GM19193 (cell line): ENCODE data around the gene GARIN3.

ENCODE experiments used
- POLR2A ChIP-seq: IDR thresholded peaks from 4 replicates; pipeline ENCODE4 v1.6.1; 2011; ENCODE audit not compliant: insufficient read depth, insufficient read length; ENCODE audit errors: extremely low read depth

The GARIN3 gene

DNA sequence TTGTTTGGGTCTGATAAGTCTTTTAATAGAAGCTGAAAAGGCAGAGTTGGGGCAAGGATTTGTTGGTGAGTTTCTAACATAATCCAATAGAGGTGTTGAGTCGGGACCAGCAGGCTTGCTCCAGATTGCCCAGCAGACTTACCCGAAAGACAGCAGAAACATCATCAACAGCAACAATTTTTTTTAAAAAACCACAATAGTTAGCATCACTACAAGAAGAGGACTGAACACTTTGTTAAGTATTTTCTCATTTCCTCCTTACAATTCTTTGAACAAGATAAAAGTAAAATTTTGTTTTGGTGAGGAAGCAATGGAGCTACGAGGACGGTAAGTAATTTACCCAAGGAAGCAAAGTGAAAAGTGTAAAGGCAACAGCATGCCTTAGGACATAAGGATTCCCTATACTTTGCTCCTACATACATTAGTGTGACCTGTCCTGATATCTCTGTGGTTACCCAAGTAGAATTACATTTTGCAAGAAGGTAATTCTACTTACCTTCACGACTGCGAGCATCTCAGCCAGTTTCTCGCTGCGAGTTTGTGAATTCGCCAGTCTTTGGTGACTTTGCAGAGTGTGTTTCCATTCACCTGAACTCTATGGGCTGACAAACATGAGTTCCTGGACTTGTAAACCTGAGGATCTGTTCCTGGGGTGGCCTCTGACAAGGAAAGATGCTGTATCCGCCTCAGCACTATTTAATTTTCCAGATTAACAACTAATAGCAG lies 27.8 kb upstream of the GARIN3 start:
- no peak for TF ChIP-seq POLR2A

GRCh38 chr5:157189223-157189622 lies 23.2 kb upstream of the GARIN3 start:
- no peak for TF ChIP-seq POLR2A

DNA sequence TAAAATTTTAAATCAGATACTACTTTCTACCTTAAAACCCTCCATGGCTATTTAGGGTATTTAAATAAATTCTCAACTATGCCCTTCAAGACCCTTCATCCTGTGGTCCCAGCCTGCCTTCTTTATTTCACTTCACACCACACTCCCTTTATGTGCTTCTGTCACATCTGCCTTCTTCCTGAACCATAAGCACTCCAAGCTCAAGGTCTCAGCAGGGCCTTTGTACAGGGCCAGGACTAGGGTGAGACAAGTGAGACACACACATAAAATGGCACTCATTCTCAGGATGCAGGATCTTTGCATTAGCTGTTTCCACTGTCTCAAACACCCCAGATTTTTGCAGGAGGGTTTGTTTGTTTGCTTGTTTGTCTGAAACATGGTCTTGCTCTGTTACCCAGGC lies 22.2 kb upstream of the GARIN3 start:
- no peak for TF ChIP-seq POLR2A

DNA sequence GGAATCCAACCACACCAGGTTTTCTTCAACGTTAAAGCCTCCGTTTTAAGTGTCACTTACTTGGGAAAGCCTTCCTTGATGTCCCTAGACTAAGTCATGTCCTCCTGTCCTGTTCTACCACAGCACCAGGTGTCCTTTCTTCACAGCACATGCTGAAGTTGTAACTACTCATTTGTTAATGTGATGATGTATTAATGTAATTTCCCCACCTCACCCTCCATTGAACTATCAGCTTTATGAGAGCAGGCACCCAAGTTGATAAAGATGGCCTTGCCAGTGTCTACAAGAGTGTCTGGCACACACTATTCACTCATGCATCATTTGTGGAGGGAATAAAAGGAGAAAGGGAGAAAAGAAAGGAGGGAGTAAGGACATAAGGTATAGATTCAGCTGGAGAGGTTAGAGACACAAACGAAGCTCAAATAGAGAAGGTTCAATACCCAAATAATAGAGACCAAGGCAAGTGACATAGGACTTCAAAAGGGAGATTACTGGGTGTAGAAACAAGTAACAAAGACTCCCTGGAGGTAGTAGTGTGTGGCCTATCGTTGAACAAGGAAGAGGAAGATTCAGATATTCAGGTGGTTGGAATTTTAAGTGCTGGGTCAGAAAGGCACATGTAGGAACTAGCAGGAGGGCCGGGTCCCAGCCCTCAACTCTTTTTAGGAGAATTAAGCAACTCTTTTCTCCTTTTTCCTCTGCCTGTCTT lies 21.1 kb upstream of the GARIN3 start:
- TF ChIP-seq POLR2A: no peak

DNA sequence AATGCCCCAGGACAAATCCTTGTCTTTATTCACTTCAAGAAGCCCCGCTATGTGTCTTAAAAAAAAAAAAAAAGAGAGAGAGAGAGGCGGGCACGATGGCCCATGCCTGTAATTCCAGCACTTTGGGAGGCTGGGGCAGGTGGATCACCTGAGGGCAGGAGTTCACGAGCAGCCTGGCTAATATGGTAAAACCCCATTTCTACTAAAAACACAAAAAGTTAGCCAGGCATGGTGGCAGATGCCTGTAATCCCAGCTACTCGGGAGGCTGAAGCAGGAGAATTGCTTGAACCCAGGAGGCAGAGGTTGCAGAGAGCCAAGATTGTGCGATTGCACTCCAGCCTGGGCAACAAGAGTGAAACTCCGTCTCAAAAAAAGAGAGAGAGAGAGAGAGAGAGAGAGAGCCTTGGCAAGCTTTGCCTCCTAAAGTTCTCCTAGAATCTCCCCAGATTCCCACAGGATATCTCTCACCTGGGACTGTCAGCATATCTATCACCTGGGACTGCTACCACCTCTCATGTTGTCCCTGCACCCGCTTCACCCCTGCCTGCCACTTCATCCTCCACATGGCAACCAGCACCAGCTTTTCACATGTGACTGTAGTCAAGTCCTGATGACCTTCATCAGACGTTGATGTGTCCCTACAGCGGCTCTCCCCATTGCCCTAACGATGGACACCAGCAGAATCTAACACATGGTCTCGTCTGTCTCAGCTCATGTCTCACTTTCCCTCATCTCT lies 20.4 kb upstream of the GARIN3 start:
- TF ChIP-seq POLR2A: no peak

GRCh38 chr5:157184117-157184670 lies 18.1 kb upstream of the GARIN3 start:
- TF ChIP-seq POLR2A: no peak

DNA sequence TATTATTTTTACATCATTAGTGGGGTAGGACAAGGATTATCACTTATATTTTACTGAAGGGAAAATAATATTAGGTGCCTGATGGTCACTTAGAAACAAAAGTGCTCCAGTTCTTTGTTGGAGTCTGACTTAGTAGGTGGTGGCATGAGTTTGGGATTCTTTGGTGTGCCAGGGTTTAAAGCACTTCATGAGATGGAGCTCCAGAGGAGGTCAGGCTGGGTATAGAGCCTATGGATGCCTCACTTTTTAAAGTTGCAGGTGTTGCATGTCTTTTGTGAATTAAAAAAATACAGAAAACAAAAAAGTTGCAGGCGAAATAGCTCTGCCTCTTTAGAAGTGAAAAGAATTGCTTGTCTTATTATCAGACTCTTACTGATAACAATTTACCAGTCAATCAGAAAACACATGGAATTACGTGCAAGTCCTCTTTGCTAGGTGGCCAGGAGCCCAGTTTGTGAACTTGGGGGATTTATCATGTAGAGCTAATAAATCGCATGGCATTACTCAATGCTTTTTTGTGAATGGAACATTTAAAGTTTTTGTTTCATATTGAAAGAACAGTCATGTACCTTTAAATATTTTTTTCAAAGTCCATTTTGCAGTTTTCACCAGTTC lies 16.2 kb upstream of the GARIN3 start:
- TF ChIP-seq POLR2A: no peak

DNA sequence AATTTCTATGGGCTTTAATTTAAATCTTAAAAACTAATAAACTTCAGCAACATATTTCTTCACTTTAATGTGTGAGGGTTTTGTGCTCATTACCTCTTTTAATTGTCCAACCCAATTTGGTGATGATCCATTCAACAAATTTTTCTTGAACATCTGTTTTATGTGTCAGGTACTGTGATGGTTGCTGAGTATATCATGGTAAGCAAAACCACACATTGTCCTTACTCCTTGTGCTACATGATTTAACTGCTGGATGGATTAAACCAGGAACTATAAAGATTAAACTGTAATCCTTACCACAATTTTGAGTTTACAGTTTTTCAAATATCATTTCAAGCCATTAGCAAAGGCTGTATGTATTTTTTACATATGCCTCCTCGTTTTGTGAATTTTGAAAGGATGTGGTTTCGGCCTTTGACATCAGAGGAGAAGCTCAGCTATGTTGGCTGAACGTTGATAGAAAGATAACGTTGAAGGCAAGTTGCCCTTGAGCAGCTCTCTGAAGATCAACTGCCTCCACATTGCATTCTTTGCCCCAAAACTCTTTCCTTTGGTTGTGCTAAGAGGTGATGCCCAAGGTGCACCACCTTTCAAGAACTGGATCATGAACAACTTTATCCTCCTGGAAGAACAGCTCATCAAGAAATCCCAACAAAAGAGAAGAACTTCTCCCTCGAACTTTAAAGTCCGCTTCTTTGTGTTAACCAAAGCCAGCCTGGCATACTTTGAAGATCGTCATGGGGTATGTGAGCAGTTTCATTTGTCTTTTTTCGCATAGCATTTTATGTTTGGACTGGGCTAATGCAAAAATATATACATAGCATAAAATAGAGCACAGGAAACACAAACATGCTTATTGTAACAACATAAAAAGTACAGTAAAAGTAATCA lies 14.6 kb upstream of the GARIN3 start, which contains the start of gene ITK:
Gene ITK, plus strand, starts transcription at position 467 of the 891 bp plus-strand sequence. Its CDS starts 138 bp downstream, at position 605.
- TF ChIP-seq POLR2A: no peak

DNA sequence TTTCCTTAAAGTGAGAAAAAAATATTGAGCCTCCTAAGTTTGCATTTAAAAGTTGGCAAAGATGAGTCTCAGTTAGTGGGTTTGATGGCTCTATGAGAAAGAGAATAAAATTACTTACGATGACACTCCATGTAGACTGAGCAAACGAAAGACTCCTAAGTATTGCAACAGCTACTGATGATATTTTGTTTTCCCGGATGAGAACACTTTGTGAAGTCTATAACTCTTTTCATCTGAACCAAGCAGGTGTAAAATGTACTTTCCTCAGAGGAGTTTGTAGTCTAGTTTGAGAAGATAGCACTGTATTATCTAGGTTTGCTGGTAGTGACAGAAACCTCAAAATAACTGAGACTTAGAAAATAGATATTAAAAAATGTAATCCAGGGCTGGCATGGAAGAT lies 12.9 kb upstream of the GARIN3 start:
- TF ChIP-seq POLR2A: no peak

GRCh38 chr5:157177953-157178352 lies 11.9 kb upstream of the GARIN3 start:
- TF ChIP-seq POLR2A: no peak

- TF ChIP-seq POLR2A: no peak
Observed at GRCh38 chr5:157175071-157175612, 9.1 kb upstream of the GARIN3 start.

DNA sequence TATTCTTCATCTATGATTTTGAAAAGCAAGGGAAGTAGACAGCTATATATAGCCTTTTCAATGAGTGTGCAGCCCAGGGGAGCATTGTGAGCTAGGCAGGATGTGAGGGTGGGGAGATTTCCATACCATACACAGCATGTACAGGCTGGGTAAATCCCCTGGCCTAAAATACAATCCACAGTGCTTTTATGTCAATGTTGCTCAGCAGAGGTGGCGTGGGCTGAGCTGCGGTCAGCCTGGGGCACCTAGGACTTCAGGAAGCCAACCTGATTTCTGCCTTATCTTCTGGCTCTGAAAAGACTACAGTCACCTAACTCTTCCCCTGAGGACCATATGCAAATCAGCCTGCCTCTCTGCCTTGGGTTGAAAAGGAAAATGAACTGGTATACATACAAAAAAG lies 6.3 kb upstream of the GARIN3 start:
- TF ChIP-seq POLR2A: no peak

GRCh38 chr5:157168286-157168685 lies 2.2 kb upstream of the GARIN3 start:
- TF ChIP-seq POLR2A: no peak

DNA sequence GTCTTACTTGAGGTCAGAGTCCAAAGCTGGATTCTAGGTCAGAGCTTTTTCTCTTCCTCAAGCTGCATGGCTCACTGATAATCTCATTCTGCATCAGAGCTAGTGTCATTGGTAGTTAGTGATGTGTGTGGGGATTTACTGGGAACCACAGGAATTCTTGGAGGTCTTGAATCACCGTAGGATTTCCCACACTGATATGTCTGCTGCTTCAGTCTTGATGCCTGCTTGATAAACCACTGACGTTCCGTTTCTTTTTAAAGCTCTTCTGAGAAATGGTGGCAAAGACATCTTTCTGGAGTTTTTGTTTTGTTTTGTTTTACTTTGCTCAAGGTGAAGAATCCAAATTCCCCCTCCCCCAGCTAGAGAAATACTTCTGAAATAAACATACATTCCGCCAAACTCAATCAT lies 1.2 kb upstream of the GARIN3 start:
- TF ChIP-seq POLR2A: no peak

- no peak for TF ChIP-seq POLR2A
Observed at GRCh38 chr5:157165668-157166067, 396 bp downstream of the GARIN3 start.
